Activated gamma-delta T cell treated with anti-CD3 and anti-CD28 coated beads, Interleukin-2, amount 50 U/mL, for 16 hours (primary cell): ENCODE results near the gene RPL15.
"Not testable (repeated sequence)": the region's sequence is repeated elsewhere in the genome, so short reads cannot be mapped to it uniquely, and the experiment has no call there.

Experiments used
- DNase-seq: peaks from one replicate; pipeline ENCODE4 v3.0.0-alpha.2; 2020; ENCODE audit warnings: low read depth

The RPL15 gene

DNA sequence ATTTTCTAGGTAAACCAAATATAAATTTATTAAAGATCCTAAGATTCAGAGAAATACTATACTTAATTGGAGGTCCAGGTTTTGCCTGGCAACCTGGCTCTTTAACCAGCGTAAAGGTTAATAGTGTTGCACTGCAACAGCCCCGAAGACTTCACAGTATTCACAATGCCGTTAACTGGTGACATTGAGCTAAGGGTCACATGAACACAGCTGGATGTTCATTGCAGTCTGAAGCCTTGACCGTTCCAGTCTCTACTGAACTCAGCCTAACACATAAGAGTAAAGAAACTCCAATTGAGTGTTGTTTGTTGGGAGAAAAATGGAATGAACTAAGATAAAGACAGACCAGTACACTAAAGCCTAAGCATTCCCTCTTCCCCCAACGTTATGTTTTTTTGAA lies 27.0 kb upstream of the RPL15 start:
- DNase-seq = no peak

DNA sequence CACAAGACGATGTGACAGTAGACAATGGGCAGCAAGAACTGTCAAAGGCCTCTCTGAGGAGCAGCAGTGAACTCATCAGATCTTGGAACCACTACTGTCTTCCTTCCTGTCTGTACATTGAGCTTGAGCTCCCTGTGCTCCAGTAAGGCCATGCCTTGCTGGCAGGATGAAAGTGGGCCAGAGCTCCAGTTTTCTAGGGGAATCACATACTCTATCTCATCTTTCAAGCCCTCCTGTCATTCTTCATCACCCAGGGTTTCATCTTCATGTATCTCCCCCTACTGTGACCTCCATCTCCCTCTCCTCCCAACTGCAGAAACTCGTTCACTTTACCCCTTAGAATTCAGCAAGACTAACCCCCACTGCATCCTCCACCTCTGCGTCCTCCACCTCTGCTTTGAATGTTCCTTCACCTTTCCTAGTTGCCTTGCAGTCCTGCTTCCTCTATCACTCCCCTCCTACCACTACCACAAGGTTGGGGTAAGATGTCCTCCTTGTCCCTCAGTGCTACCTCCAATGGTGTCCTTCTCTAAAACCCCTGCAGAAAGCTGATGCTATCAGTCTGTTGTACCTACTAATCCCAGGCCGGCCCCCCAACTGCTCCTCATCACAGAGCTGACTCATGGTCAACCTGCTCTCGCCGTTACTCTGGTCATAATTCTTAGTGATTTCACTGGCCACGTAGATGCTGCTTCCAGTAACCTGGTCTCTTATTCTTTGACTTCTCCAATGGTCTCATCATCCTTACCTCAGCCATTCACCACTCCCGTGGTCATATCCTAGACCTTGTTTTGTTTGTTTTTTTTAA lies 22.5 kb upstream of the RPL15 start:
- no peak for DNase-seq

DNA sequence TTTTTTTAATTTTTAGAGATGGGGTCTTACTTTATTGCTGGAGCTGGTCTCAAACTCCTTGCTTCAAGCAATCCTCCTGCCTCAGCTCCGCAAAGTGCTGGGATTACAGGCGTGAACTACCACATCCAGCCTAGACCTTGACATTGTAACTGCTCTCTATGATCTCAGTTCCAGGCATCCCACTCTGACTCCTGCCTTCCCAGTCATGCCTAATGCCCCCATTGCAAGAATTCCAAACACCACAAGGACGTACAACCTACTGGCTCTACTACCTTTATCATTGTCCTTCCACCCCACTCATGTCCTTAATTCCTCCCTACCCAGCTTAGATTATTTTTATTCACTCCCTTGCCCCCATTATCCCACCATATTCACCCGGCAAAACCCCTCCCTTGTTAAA lies 21.8 kb upstream of the RPL15 start:
- DNase-seq = no peak

DNA sequence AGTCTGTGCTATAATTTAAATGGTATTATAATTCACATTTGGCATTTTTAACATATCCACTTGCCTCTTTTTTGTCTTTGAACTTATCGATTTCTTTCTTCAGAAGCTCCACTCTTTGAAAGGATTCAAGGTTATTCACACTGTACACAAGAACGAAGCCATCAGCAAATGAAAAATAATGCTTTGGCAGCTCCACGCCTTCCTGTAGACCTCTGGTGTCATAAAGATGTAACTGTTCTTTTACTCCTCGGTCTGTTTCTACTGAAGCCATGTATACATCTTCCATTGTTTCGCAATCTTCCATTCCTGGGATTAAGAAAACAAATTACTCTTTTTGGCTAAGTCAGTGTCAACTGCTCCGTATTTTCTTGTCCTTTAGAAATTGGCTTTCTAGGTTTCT lies 16.2 kb upstream of the RPL15 start:
- DNase-seq = no peak

DNA sequence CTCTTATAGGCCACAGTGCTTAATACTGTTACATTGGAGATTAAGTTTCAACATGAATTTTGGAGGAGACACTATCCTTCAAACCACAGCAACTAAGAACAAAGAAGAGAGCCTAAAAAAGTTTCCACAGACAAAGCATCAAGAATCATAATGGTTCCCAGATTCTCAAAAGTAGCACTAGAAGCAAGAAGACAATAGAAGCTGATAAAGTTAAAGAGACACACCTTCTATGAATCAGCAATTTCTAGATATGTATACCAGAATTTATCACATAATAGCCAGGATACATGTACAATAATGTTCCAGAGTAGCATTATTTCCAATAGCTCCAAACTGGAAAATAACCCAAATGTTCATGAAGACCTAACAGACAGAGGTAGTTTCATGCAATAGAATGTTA lies 12.4 kb upstream of the RPL15 start:
- DNase-seq = no peak

DNA sequence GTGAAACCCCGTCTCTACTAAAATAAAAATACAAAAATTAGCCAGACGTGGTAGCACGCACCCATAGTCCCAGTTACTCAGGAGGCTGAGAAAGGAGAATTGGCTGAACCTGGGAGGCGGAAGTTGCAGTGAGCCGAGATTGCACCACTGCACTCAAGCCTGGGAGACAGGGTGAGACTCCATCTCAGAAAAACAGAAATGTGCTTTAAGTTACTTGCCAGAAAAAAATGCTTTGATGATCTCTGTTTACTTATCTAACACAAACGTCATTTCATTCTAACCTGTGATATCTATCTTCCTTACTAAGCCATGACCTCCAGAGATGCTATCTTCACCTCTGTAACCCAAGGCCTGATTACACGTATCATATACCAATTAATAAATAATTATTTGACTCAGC lies 7.6 kb upstream of the RPL15 start:
- DNase-seq = no peak

DNA sequence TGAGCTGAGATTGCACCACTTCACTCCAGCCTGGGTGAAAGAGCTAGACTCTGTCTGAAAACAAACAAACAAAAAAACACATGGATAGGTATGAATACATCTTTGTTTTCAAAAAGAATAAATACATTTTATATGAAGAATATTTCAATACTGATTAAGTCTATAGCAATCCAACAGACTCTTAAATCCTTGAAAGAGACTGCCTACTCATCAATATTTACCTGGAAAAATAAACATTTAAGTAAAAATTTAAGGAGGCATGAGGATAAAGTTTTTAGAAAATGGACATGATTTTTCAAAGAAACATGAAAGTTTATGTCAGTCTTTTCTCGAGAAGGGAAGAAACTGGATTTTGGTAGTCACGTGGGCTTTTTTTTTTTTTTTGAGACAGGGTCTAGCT lies 5.5 kb upstream of the RPL15 start:
- DNase-seq = no peak

DNA sequence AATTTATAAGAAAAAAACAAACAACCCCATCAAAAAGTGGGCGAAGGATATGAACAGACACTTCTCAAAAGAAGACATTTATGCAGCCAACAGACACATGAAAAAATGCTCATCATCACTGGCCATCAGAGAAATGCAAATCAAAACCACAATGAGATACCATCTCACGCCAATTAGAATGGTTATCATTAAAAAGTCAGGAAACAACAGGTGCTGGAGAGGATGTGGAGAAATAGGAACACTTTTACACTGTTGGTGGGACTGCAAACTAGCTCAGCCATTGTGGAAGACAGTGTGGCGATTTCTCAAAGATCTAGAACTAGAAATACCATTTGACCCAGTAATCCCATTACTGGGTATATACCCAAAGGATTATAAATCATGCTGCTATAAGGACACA lies 4.6 kb upstream of the RPL15 start:
- not testable (repeated sequence) for DNase-seq

DNA sequence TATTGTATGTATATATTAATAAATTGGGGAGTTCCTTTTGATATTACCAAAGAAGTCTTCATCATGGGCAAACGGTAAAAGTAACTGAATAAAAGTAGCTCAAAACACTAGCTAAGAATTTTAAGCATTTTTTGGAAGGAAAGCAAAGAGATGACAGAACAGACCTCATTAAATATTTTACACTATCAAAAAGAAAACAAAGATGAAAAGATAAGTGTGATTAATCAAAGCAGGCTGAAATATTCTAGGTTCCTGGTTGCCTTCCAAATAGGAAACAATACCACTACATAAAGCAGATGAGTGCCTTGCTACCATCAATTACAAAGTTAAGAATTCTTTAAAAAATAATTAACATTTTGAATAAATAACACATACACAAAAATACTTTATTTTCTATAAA lies 3.8 kb upstream of the RPL15 start:
- DNase-seq = no peak

DNA sequence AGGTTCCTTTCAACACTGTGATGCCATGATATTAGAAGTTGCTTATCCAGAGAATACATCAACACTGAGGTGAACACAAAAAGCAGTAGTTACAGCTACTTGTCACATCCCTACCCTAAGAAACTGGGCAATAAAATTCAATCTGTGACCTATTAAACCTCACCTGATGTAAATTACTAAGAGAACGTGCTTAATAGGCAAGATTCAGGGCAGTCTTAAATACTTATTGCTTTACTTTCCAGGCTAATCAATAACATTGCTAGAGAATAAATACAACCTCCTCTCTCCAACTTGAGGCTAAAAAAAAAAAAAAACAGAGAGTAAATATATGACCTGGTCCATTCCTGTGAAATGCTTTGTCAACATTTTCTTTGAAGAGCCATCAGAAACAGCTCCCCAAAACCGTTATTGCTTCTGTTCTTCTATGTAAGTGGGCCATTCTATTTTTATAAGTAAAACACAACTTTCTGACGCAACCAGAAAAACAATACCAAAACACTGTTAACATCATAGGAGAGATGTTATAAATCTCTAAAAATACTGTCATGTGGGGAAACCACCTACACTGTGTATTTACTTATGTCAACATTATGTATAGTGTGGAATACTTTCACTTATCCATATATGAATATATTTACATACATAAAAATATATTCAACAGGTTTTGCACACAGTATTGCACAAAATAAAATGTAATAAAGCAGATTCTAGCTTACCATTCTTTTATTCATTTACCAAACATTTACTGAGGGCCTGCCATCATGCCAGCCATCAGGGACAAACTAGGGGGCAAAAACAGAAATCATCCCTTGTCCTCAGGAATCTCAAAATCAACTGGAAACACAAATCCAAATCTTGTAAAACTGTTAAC lies 2.8 kb upstream of the RPL15 start:
- DNase-seq = no peak

DNA sequence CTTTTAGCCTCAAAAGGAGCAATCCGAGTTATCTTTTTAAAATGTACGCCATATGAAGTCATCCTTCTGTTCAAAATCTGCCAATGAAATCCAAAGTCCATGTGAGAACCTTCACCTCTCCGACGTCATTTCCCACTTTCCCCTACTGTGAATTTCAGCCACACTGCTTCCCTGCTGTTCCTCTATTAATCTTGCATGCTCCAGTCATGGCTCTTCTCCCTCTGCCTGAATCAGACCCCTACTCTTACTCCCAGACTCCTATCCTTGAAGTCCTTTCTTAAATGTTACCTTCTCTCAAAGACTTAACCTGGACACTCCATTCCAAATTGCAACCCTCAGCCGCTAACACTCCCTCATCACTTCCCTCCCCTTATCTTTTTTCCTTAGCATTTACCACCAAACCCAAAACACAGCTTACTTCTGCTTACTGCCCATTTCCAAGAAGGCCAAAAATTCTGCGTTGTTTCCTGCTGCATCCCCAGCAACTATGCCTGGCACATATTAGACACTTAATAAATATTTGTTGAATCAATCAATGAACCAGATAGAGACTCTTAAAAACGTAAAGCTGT lies 1.3 kb upstream of the RPL15 start:
- no peak for DNase-seq

DNA sequence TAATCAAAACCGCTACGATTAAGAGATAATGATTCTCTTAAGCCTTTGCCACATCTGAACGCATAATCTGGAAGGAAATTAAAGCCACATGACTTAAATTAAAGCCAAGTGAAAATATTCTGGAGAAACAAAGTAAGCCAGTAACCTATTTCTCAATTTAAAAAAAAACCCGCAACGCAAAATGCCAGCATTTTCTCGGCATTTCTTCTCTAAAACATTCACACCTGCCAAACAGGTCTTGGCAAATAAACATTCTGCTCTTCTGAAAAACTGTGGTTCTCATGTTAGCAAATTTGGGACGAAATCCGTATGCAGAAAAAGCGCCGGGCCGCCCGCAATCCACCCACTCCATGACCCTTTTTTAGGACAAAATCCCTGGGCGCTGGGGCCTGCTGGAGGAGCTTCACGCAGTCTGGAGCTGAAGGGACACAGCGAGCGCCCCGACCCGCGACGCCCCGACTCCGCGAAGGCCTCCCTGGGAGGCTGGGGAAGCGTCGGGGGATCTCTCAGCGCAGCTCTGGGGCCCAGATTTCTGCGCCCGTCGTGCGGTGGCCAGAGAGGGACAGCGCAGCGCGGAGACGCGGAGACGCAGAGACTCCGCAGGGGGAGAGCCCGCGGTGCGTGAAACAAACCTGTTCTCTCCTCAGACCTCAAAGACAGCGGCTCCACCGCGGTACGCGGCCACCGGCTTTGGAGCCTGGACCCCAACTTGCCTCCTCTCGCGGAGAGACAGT lies 613 bp upstream of the RPL15 start:
- DNase-seq = no peak

DNA sequence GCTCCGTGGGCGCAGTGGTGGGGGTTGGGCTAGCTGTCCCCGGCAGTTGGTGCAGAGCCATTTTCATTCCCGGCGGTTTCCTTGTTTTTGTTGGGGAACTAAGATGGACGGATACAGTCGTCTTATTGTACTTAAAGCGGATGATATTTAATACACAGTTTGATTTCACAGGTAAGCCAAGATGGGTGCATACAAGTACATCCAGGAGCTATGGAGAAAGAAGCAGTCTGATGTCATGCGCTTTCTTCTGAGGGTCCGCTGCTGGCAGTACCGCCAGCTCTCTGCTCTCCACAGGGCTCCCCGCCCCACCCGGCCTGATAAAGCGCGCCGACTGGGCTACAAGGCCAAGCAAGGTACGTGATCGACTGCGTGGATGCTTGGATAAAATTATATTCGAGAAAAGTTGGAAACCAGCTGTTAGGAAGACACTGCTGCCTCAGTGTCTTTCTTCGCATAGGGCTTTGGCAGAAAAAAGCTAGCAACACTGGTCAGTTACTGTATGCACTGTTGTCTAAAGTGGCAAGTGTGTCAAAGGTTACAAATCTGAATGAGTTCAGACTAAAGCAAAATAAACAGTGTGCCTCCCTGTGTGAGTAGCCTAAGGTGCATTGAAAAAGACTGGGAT lies 859 bp downstream of the RPL15 start:
- not testable (repeated sequence) for DNase-seq

DNA sequence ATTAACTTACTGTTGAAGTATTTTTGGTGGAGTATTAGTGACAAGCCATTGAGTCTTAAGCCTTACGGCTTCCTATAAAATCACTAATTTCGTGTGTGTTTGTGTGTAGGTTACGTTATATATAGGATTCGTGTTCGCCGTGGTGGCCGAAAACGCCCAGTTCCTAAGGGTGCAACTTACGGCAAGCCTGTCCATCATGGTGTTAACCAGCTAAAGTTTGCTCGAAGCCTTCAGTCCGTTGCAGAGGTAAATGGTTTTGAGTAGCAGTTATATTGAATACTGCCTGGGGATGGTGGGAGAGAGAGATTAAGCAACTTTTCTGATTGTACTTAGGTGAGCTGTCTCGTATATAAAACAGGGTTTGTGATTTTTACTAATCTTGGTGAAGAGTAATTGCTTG lies 1.4 kb downstream of the RPL15 start:
- DNase-seq = not testable (repeated sequence)

DNA sequence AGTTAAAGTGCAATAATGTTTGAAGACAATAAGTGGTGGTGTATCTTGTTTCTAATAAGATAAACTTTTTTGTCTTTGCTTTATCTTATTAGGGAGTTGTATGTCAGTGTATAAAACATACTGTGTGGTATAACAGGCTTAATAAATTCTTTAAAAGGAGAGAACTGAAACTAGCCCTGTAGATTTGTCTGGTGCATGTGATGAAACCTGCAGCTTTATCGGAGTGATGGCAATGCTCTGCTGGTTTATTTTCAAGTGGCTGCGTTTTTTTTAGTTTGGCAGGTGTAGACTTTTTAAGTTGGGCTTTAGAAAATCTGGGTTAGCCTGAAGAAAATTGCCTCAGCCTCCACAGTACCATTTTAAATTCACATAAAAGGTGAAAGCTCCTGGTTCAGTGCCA lies 2.7 kb downstream of the RPL15 start:
- DNase-seq = no peak

DNA sequence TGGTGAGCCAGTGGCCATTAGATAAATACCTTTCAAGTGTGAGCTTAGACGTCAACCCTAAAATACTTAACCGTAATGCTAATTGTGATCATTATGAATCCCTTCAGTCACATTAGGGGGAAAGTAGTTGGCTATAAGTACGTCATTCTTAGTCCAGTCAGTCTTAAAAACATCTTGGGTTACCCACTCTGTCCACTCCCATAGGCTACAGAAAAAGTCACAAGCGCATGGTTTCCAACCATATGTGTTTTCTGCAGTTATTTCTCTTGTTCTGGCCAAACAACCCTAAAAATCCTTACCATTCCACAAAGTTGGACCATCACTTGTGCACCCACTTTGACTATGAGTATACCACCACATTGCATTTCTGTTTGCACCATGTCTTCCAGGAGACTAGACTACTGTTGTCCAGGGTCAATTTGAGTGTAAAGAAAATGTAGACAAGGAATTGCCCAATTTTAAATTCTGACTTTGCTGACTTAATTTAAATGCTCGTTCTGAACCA lies 3.3 kb downstream of the RPL15 start:
- no peak for DNase-seq

DNA sequence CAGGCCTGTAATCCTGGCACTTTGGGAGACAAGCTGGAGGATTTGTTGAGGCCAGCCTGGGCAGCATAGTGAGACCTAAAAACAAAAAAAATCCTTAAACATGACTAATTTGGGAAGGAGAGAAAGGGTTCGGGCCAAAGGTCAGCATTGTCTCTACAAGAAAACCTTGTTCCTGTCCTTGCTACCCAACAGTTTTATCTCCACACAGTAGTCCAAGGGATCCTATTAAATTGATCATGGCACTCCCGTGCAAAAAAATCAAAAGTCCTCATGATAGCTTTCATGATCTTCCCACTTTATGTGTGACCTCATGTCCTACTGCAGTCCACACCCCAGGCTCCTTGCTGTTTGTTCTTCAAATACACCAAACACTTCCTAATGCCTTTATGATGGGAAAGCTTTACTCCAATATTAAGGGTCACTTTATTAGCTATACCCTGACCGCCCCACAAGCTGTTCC lies 4.2 kb downstream of the RPL15 start:
- DNase-seq = no peak

DNA sequence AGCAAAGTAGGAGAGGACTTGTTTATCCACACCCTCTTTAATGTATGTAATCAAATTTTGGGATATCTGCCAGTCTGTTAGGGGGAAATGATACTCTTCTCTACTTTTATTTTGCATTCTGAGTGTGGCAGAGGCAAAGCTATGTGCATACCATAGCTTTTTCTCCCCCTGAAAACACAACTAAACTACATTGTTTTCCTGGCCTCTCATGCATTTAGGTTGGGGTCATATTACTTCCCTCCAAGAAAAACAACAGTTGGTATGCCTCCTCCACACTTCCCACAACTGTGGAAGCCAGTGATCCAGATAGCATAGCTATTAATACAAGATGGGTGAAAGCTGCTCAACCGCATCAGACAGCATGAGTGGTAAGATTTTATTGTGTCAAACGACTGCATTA lies 6.9 kb downstream of the RPL15 start:
- DNase-seq = no peak

DNA sequence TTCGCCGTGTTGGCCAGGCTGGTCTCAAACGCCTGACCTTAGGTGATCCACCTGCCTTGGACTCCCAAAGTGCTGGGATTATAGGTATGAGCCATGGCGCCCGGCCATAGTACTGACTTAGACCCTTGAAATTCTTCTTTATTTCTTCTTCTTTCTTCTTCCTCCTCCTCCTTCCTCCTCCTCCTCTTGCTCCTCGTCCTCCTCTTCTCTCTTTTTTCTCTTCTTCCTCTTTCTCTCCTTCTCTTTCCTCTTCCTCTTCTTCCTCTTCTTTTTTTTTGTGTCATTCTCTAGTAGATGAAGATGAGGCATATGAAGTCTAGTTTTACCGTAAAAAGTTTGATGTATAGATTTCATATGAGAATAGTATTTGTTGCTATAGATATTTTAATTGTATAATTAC lies 9.3 kb downstream of the RPL15 start:
- DNase-seq = no peak

DNA sequence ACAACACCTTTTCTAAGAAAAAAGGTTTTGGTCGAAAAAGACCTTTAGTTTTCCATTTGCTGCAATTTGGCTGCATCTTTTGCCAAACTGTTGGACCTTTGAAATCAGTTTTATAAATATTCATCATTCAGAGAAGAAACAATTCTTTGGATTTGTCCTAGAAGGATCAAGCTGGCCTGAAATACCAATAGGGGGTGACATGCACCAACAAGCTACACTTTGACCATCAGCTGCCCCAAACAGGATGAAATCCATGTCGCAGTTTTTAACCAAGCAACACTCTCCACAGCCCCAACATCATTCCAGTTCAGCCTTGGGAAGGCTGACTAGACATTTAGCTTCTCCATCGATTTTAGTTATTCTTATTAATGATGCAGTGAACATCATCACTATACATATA lies 9.8 kb downstream of the RPL15 start:
- no peak for DNase-seq

DNA sequence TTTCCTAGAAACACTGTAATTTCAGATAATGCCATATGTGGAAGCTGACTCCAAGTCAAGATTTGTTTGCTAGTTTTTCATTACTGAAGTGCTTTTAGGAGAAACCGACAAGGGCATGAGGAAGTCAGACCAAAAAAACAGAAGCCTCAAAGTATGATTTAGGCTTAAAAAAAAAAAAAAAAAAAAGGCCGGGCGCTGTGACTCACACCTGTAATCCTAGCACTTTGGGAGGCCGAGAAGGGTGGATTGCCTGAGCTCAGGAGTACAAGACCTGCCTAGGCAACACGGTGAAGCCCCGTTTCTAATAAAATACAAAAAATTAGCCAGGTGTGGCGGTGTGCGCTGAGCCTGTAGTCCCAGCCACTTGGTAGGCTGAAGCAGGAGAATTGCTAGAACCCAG lies 11.6 kb downstream of the RPL15 start:
- DNase-seq = no peak

DNA sequence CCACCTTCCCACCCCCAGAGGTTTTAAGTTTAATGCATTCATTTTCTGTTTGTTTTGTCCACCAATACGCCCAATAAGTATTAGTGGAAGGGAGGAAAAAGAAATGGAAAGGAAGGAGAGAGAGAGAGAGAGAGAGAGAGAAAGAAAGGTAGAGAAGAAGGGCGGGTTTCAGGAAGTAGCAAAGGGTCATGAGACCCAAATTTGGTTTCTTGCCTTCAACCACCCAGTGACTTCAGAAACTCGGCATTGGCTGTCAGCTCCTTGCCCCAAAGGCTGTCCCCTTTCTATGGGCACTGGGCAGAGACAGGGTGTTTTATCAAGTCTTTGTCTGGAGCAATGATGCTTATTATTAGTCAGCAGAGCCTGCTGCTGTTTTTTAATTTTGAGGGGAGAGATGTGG lies 14.7 kb downstream of the RPL15 start:
- DNase-seq = no peak
